Body of pancreas (tissue), 4 donors: Measurements from ENCODE around the gene DENND4A.

Experiments used
- POLR2A ChIP-seq, 3 donors: fragments of 450-650 bp; IDR thresholded peaks; one replicate each; pipeline ENCODE4 v1.6.1; 2016; ENCODE audit warnings: antibody characterized with exemption in 3 of 3, mild to moderate bottlenecking in 2 of 3
- TF ChIP-seq, protein P1 (sequence below), 7 experiments: fragments of 450-650 bp in 4 of 7; fragments of 200-600 bp in 3 of 7; sonication (generic) in 3 of 7; IDR thresholded peaks; one replicate each; pipeline ENCODE4 v1.5.1; 2016 to 2019; ENCODE audit warnings: antibody characterized with exemption in 7 of 7

DNA sequence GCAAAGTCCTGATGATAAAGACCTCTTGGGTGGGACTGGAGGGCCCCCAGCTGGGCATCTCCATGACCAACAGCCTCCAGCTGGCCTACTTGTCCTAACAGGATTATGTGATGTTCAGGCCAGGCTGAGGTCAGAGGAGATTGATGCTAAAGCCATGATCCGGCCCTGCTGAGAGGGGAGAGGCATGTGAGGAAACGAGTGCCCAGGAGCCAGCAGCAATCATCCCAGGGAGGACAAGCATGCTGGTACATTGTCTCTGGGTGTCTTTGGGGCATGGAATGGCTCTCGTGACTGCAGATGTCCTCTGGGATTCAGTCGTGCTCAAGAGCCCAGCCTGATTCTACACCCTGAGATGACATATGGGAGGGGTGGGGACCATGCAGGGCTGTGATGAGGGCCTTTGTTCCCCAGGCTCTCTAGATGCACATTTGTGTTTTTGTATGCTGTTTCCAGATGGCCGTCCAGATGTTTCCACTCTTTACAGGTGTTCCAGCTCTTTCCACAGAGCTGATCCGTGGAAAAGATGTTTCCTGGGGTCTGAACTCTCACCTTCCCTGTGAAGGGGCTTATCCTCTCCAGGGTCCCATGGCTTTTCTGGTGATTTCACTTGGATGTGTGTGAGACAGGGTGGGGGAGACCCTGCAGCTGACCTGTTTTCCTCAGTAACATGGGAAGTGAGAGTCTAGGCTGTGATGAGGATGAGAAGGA is 150.2 kb downstream of the DENND4A start:
- TF ChIP-seq, protein P1, sequence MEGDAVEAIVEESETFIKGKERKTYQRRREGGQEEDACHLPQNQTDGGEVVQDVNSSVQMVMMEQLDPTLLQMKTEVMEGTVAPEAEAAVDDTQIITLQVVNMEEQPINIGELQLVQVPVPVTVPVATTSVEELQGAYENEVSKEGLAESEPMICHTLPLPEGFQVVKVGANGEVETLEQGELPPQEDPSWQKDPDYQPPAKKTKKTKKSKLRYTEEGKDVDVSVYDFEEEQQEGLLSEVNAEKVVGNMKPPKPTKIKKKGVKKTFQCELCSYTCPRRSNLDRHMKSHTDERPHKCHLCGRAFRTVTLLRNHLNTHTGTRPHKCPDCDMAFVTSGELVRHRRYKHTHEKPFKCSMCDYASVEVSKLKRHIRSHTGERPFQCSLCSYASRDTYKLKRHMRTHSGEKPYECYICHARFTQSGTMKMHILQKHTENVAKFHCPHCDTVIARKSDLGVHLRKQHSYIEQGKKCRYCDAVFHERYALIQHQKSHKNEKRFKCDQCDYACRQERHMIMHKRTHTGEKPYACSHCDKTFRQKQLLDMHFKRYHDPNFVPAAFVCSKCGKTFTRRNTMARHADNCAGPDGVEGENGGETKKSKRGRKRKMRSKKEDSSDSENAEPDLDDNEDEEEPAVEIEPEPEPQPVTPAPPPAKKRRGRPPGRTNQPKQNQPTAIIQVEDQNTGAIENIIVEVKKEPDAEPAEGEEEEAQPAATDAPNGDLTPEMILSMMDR (IDR thresholded peaks at IDR 0.05), result no peak
- no peak for TF ChIP-seq POLR2A (IDR thresholded peaks at IDR 0.05)
